H1 (cell line): ENCODE measurements around the gene KRTAP12-3.

Experiments used
- BACH1 ChIP-seq: IDR thresholded peaks from 2 replicates; pipeline ENCODE4 v1.6.1; 2012; ENCODE audit warnings: low read length, improper control_type of control experiment
- CTCF ChIP-seq, 3 experiments: IDR thresholded peaks; 1 replicate in 2 of 3; 2 replicates in 1 of 3; pipeline versions ENCODE4 v1.5.1 to v1.6.1; 2011; ENCODE audit warnings: low read length in 3 of 3, mild to moderate bottlenecking in 3 of 3, inconsistent platforms in 2 of 3, low read depth in 1 of 3, moderate library complexity in 1 of 3; ENCODE audit not compliant: insufficient read depth in 1 of 3; ENCODE audit errors: control extremely low read depth in 1 of 3
- EP300 ChIP-seq, 2 experiments: IDR thresholded peaks; 1 replicate in 1 of 2; 2 replicates in 1 of 2; pipeline ENCODE4 v1.6.1; 2011 to 2012; ENCODE audit warnings: low read depth in 2 of 2, low read length in 2 of 2, mild to moderate bottlenecking in 2 of 2, borderline replicate concordance in 1 of 2, inconsistent platforms in 1 of 2, moderate library complexity in 1 of 2
- GABPA ChIP-seq: IDR thresholded peaks from 2 replicates; pipeline ENCODE4 v1.6.1; 2011; ENCODE audit warnings: mild to moderate bottlenecking, low read length, moderate library complexity, borderline replicate concordance; ENCODE audit not compliant: insufficient read depth
- JUND ChIP-seq: IDR thresholded peaks from 2 replicates; pipeline ENCODE4 v1.6.1; 2011; ENCODE audit warnings: mild to moderate bottlenecking, improper control_type of control experiment, low read length
- POLR2A ChIP-seq, 2 experiments: IDR thresholded peaks; 1 replicate in 1 of 2; 2 replicates in 1 of 2; pipeline ENCODE4 v1.6.1; 2011; ENCODE audit warnings: low read depth in 2 of 2, low read length in 2 of 2, mild to moderate bottlenecking in 2 of 2; ENCODE audit errors: control extremely low read depth in 1 of 2
- POU5F1 ChIP-seq: IDR thresholded peaks from 2 replicates; pipeline ENCODE4 v1.6.1; 2011; ENCODE audit warnings: low read depth, mild to moderate bottlenecking, low read length, moderate library complexity
- RFX5 ChIP-seq: IDR thresholded peaks from 2 replicates; pipeline ENCODE4 v1.6.1; 2011; ENCODE audit warnings: low read depth, low read length, improper control_type of control experiment, borderline replicate concordance
- YY1 ChIP-seq: IDR thresholded peaks from 2 replicates; pipeline ENCODE4 v1.6.1; 2011; ENCODE audit warnings: low read depth, mild to moderate bottlenecking, low read length

- TF ChIP-seq GABPA (no peak), POU5F1 (no peak), EP300 (IDR thresholded peaks at IDR 0.05; ENCODE audit: borderline replicate concordance in 1 of 2, low read depth in 2 of 2, low read length in 2 of 2) (no peak), YY1 (no peak), JUND (no peak), CTCF (IDR thresholded peaks at IDR 0.05; ENCODE audit: control extremely low read depth in 1 of 3, insufficient read depth in 1 of 3, low read depth in 1 of 3, low read length in 3 of 3) (no peak), POLR2A (IDR thresholded peaks at IDR 0.05; ENCODE audit: control extremely low read depth in 1 of 2, low read depth in 2 of 2, low read length in 2 of 2) (no peak), RFX5 (no peak), BACH1 (no peak)
Observed at GRCh38 chr21:44611551-44611950, 46.2 kb upstream of the KRTAP12-3 start.
